Esophagus (tissue), 2 donors: ENCODE measurements around the gene CLCA1. TPM values are rescaled to one million over a fixed set of nuclear protein-coding genes. Genes with fewer than 3 reads are reported as not detected.

Source experiments
- H3K27ac ChIP-seq, 2 donors: one replicate each; pipeline ENCODE4 v1.5.1; 2013; ENCODE audit warnings: low read depth in 2 of 2, mild to moderate bottlenecking in 2 of 2, inconsistent platforms in 1 of 2, low read length in 1 of 2, moderate library complexity in 1 of 2
- H3K27me3 ChIP-seq, 2 donors: one replicate each; pipeline ENCODE4 v1.6.1; 2013; ENCODE audit warnings: low read length in 2 of 2, control low read depth in 1 of 2, mild to moderate bottlenecking in 1 of 2; ENCODE audit not compliant: insufficient read depth in 2 of 2, control insufficient read depth in 1 of 2
- H3K36me3 ChIP-seq, 2 donors: one replicate each; pipeline ENCODE4 v1.6.1; 2013; ENCODE audit warnings: low read length in 1 of 2; ENCODE audit not compliant: control insufficient read depth in 2 of 2, insufficient read depth in 2 of 2
- H3K4me1 ChIP-seq, 2 donors: one replicate each; pipeline ENCODE4 v1.6.1; 2013; ENCODE audit warnings: low read length in 1 of 2; ENCODE audit not compliant: control insufficient read depth in 2 of 2, insufficient read depth in 2 of 2
- H3K4me3 ChIP-seq, 2 donors: one replicate each; pipeline ENCODE4 v1.5.1; 2013; ENCODE audit warnings: low read length in 2 of 2, mild to moderate bottlenecking in 2 of 2, low read depth in 1 of 2, moderate library complexity in 1 of 2
- H3K9me3 ChIP-seq, 2 donors: one replicate each; pipeline ENCODE4 v1.6.1; 2013; ENCODE audit warnings: mild to moderate bottlenecking in 2 of 2, low read depth in 1 of 2, low read length in 1 of 2, moderate library complexity in 1 of 2; ENCODE audit not compliant: control insufficient read depth in 2 of 2, insufficient read depth in 1 of 2
- WGBS, 2 donors: extraction: QIAGEN DNeasy Blood & Tissue Kit; methylation state at CpG; one replicate each; pipeline ENCODE4 v1.1.7; 2013; 5-methylcytosine and 5-hydroxymethylcytosine counted together
- polyA plus RNA-seq, 2 donors: library from polyadenylated mRNA; stranded (reverse); fragments of 200-250 nt; gene quantifications; one replicate each; pipeline ENCODE4 v1.2.3, GENCODE V29; 2013
- donor health status: healthy with polysubstance abuse.
- donor health status: Bipolar disorder and iron deficiency.

The CLCA1 gene
- polyA plus RNA-seq, 2 donors = 0.10 TPM; not detected in 1

GRCh38 chr1:86453664-86454063, 15.1 kb upstream of the CLCA1 start:
- Histone ChIP-seq H3K4me1 (no peaks in the 10 kb centered on the region), H3K9me3 (no peaks in the 10 kb centered on the region), H3K27ac (no peak overlapping the region), H3K36me3 (no peaks in the 10 kb centered on the region), H3K4me3 (no peak overlapping the region), H3K27me3 (no peaks in the 10 kb centered on the region)
- WGBS, 2 donors = 74 to 85% methylated on average over 3 of the region's 3 CpGs

- Histone ChIP-seq H3K4me3 (no peak overlapping the region), H3K27me3 (no peaks in the 10 kb centered on the region), H3K36me3 (no peaks in the 10 kb centered on the region), H3K4me1 (no peaks in the 10 kb centered on the region), H3K9me3 (no peaks in the 10 kb centered on the region), H3K27ac (no peak overlapping the region)
- 81 to 84% methylated on average over 5 of the region's 5 CpGs for WGBS, 2 donors
Measured at GRCh38 chr1:86455073-86455472, 13.7 kb upstream of the CLCA1 start.

GRCh38 chr1:86460998-86461397, 7.7 kb upstream of the CLCA1 start:
- H3K9me3 ChIP-seq = no peaks in the 10 kb centered on the region
- 32% methylated on average over 1 of the region's 1 CpG for WGBS, 2 donors
- no peak overlapping the region for H3K27ac ChIP-seq
- H3K4me1 ChIP-seq = no peaks in the 10 kb centered on the region
- no peak overlapping the region for H3K4me3 ChIP-seq
- no peaks in the 10 kb centered on the region for H3K36me3 ChIP-seq
- H3K27me3 ChIP-seq = no peaks in the 10 kb centered on the region

- no peak overlapping the region for H3K4me3 ChIP-seq
- H3K27ac ChIP-seq = no peak overlapping the region
- 73 to 76% methylated on average over 3 of the region's 3 CpGs for WGBS, 2 donors
- no peaks in the 10 kb centered on the region for H3K27me3 ChIP-seq
- no peaks in the 10 kb centered on the region for H3K4me1 ChIP-seq
- H3K9me3 ChIP-seq = no peaks in the 10 kb centered on the region
- no peaks in the 10 kb centered on the region for H3K36me3 ChIP-seq
Measured at GRCh38 chr1:86461482-86461881, 7.2 kb upstream of the CLCA1 start.

- 59 to 60% methylated on average over 1 of the region's 1 CpG for WGBS, 2 donors
- Histone ChIP-seq H3K36me3 (no peaks in the 10 kb centered on the region), H3K27ac (no peak overlapping the region), H3K27me3 (no peaks in the 10 kb centered on the region), H3K9me3 (peaks cover 0 to 2% of the 10 kb centered on the region in 2 donors), H3K4me3 (no peak overlapping the region), H3K4me1 (no peaks in the 10 kb centered on the region)
Measured at GRCh38 chr1:86464819-86465218, 3.9 kb upstream of the CLCA1 start.

- WGBS, 2 donors = 84 to 88% methylated on average over 2 of the region's 2 CpGs
- no peaks in the 10 kb centered on the region for H3K4me1 ChIP-seq
Measured at GRCh38 chr1:86466109-86466844, 2.5 kb upstream of the CLCA1 start.

GRCh38 chr1:86466986-86467385, 1.7 kb upstream of the CLCA1 start:
- H3K36me3 ChIP-seq = no peaks in the 10 kb centered on the region
- H3K4me3 ChIP-seq = no peak overlapping the region
- H3K4me1 ChIP-seq = no peaks in the 10 kb centered on the region
- whole genome bisulfite sequencing, 2 donors = 67 to 74% methylated on average over 4 of the region's 4 CpGs
- peaks cover 0 to 2% of the 10 kb centered on the region in 2 donors for H3K9me3 ChIP-seq
- no peaks in the 10 kb centered on the region for H3K27me3 ChIP-seq
- no peak overlapping the region for H3K27ac ChIP-seq

More at GRCh38 chr1:86466109-86466844, 2.5 kb upstream of the CLCA1 start:
- Histone ChIP-seq H3K4me3 (no peak overlapping the region), H3K27me3 (no peaks in the 10 kb centered on the region), H3K36me3 (no peaks in the 10 kb centered on the region), H3K9me3 (peaks cover 0 to 2% of the 10 kb centered on the region in 2 donors), H3K27ac (no peak overlapping the region)

- WGBS, 2 donors = 85 to 88% methylated on average over 10 of the region's 10 CpGs
Measured at GRCh38 chr1:86470859-86471258, 2.1 kb downstream of the CLCA1 start.

GRCh38 chr1:86471291-86471690, 2.6 kb downstream of the CLCA1 start:
- Histone ChIP-seq H3K4me3 (no peak overlapping the region), H3K27ac (no peak overlapping the region), H3K27me3 (no peaks in the 10 kb centered on the region), H3K9me3 (peaks cover 0 to 2% of the 10 kb centered on the region in 2 donors), H3K36me3 (no peaks in the 10 kb centered on the region), H3K4me1 (no peaks in the 10 kb centered on the region)

More at GRCh38 chr1:86470859-86471258, 2.1 kb downstream of the CLCA1 start:
- Histone ChIP-seq H3K9me3 (peaks cover 0 to 2% of the 10 kb centered on the region in 2 donors), H3K4me3 (no peak overlapping the region), H3K4me1 (no peaks in the 10 kb centered on the region), H3K27ac (no peak overlapping the region), H3K36me3 (no peaks in the 10 kb centered on the region), H3K27me3 (no peaks in the 10 kb centered on the region)

- no peaks in the 10 kb centered on the region for H3K36me3 ChIP-seq
- H3K27ac ChIP-seq = no peak overlapping the region
- 67 to 70% methylated on average over 4 of the region's 4 CpGs for WGBS, 2 donors
- H3K27me3 ChIP-seq = no peaks in the 10 kb centered on the region
- no peaks in the 10 kb centered on the region for H3K9me3 ChIP-seq
- no peak overlapping the region for H3K4me3 ChIP-seq
- no peaks in the 10 kb centered on the region for H3K4me1 ChIP-seq
Measured at GRCh38 chr1:86472152-86472551, 3.4 kb downstream of the CLCA1 start.
